NCI-H460 (cell line): ENCODE results near the gene NUS1. TPM values are rescaled to one million over a fixed set of nuclear protein-coding genes. Genes with fewer than 3 reads are reported as not detected.
"Not testable (repeated sequence)": the region's sequence is repeated elsewhere in the genome, so short reads cannot be mapped to it uniquely, and the experiment has no call there.

ENCODE experiments used
- DNase-seq: peaks from one replicate; pipeline ENCODE4 v3.0.0-alpha.2; 2016; ENCODE audit warnings: low read depth; ENCODE audit errors: extremely low read depth
- polyA plus RNA-seq: library from polyadenylated mRNA; depleted of rRNA; stranded (reverse); fragments of >200 nt; gene quantifications from 2 replicates; pipeline ENCODE4 v1.2.3, GENCODE V29; 2014; cell fraction: nucleus; rRNA removed
- total RNA-seq: library from RNA; depleted of rRNA; stranded (reverse); fragments of >200 nt; shearing (Covaris generic); gene quantifications from 2 replicates; pipeline ENCODE4 v1.2.3, GENCODE V29; 2014; rRNA removed

NUS1 gene
- total RNA-seq = 16.1 and 17.7 TPM in 2 replicates
- polyA plus RNA-seq = 16.7 and 18.0 TPM in 2 replicates

GRCh38 chr6:117674991-117675657, at the start of gene NUS1:
TSS of gene NUS1 (plus strand) at chr6:117675469. CDS start at chr6:117675671, 202 bp downstream.
- peak; percentile 91 for DNase-seq

- DNase-seq = no peak
These were observed 47.7 kb upstream of the NUS1 start for GRCh38 chr6:117627533-117627932.

- DNase-seq = no peak
These were observed 46.1 kb upstream of the NUS1 start for GRCh38 chr6:117629119-117629660.

- no peak for DNase-seq
These were observed 37.5 kb upstream of the NUS1 start for GRCh38 chr6:117637770-117638169.

GRCh38 chr6:117642976-117643375, 32.3 kb upstream of the NUS1 start:
- no peak for DNase-seq

- DNase-seq = not testable (repeated sequence)
These were observed 23.3 kb upstream of the NUS1 start for GRCh38 chr6:117651984-117652383.

- no peak for DNase-seq
These were observed 21.3 kb upstream of the NUS1 start for GRCh38 chr6:117653949-117654348.

GRCh38 chr6:117655380-117655779, 19.9 kb upstream of the NUS1 start:
- DNase-seq = no peak

GRCh38 chr6:117666881-117667280, 8.4 kb upstream of the NUS1 start:
- no peak for DNase-seq

GRCh38 chr6:117668736-117669135, 6.5 kb upstream of the NUS1 start:
- no peak for DNase-seq

- no peak for DNase-seq
These were observed 766 bp upstream of the NUS1 start for GRCh38 chr6:117674503-117674902.

- DNase-seq = not testable (repeated sequence)
These were observed 511 bp downstream of the NUS1 start for GRCh38 chr6:117675658-117676301.

GRCh38 chr6:117676577-117677218, 1.4 kb downstream of the NUS1 start:
- DNase-seq = no peak

GRCh38 chr6:117677553-117678141, 2.4 kb downstream of the NUS1 start:
- DNase-seq = no peak

GRCh38 chr6:117681162-117681741, 6.0 kb downstream of the NUS1 start:
- no peak for DNase-seq

- no peak for DNase-seq
These were observed 9.5 kb downstream of the NUS1 start for GRCh38 chr6:117684749-117685148.

GRCh38 chr6:117685359-117685758, 10.1 kb downstream of the NUS1 start:
- DNase-seq = no peak

- DNase-seq = no peak
These were observed 11.9 kb downstream of the NUS1 start for GRCh38 chr6:117687021-117687648.

GRCh38 chr6:117689584-117689983, 14.3 kb downstream of the NUS1 start:
- not testable (repeated sequence) for DNase-seq

- no peak for DNase-seq
These were observed 31.2 kb downstream of the NUS1 start for GRCh38 chr6:117706504-117706903.
